Measurements from ENCODE around the gene TMEM89. TPM values are rescaled to one million over a fixed set of nuclear protein-coding genes. Genes with fewer than 3 reads are reported as not detected.

TMEM89 gene, protein sequence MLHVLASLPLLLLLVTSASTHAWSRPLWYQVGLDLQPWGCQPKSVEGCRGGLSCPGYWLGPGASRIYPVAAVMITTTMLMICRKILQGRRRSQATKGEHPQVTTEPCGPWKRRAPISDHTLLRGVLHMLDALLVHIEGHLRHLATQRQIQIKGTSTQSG
- not detected in 2 replicates for total RNA-seq

DNA sequence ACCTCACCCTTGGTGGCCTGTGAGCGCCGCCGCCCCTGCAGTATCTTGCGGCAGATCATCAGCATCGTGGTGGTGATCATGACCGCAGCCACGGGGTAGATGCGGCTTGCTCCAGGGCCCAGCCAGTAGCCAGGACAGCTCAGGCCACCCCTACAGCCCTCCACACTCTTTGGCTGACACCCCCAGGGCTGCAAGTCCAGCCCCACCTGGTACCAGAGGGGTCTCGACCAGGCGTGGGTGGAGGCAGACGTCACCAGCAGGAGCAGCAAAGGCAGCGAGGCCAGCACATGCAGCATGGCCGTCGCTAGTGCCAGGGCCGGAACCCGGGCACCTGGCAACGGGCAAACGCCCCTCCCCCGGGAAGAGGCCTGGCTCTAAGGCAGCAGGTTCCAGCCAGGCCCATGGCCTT, at the start of gene TMEM89:
TMEM89 (minus strand) TSS at position 309 of the 409 bp plus-strand sequence; CDS start at position 296, 13 bp downstream.

DNA sequence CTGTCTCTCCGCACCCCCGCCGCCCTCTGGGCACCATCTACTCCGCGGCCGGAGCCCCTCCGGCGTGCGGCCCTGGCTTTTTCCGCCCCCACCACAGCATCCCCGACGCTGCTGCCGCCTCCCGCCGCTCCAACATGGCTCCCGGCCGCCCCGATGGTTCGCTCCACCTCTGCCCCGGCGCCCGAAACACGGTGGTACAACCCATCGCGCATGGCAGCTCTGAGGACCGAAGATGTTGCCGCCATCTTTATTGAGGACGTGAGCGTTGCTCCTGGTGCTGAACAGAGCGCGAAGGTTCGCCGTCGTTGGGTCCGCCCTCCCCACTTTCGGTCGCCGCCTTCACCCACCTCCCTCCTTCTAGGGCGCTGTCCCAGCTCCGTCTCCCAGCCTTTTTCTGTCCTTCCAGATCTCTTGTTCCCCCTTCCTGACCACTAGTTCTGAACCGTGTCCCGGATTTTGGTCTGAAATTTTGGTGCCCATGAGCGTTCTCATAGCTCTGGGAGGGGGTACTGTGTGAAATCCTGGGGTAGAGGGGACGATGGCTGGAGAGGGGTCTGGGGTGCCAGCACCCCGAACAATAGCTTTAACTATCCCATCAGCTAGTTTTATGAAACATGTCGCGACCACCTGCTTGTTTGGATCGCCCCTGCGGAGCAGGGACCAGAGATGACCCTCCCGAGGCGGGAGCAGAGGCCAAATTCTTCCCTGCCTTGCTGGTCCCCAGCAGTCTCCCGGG, 41.4 kb upstream of the TMEM89 start, which contains the start of gene CELSR3:
CELSR3 (minus strand) TSS at position 134 of the 736 bp plus-strand sequence. CDS start 252 bp downstream, outside the sequence.

DNA sequence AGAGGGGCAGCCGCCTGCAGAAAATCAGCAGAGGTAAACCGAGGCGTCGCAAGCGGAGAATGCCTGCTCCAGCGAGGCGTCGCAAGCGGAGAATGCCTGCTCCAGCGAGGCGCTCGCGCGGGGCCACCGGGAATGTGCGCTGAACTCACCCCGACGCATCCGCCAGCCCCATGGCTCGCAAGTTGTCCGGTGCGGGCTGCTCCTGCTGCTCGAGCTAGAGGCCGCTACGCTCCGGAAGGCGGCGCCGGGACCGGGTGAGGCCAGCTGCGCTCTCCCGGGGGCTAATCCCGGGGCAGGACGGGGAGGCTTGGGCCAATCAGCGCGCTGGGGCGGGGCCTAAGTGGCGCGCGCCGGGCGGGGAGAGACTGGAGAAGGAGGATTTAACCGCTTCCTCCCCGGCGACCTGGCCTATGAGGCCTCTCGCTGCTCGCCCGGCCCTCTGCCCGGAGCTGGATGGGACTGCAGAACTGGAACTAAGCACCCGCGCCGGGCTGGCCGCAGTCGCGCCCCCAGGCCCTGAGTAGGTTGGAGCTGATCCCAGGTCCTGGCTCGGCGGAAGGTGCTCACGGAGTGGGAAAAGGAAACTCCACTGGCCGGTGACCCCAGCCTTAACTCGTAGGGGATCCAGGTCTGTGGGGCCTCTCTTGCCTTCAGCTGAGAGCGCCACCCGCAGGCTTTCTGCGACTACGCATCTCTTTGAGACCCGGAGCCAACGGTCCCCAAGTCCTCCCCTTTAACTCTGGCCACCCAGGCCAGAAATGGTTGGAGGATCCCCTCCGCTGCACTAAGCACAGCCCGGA, 13.9 kb upstream of the TMEM89 start, which contains the start of gene SLC26A6:
SLC26A6 (minus strand) TSS at position 240 of the 800 bp plus-strand sequence; CDS start at position 172, 68 bp downstream.

DNA sequence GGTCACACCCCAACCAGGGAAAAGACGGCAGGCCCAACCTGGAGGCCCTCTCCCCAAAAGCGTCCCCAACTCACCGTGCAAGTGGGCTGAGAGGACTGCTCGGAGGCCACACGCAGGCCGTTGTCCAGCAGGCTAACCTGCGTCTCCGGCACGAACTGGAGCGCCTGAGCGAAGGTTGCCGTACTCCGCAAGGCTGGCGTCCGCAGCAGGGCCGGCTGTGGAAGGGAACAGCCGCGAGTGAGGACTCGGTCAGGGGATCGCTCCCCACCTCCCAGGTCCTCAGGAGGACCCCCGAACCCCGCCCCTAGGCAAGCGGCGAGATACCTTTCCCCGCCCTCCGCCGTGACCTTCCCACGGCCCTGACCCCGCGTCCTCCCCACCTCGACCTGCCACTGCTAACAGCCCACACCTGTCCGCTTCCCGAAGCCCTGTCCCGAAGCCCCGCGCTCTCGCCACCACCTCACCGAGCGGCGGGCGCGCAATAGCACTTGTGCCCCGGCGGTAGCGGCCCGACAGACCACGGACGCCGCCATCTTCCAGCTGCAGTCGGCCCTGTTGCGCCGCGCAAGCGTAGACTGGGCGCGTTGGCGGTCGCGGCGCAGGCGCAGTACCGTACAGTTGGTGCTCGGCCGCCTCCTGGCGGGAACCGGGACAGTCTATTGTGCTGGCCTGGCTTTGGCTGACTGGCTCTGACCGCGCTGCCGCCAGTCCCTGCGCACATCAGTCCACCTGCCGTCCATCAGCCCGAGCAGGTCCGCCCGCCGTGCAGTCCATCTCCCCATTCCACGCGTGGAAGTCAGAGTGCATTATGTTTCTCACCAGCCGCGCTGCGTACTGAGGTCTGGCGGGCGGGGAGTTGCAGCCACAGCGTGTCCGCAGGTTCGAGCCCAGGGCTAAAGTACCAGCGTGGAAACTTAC, 12.2 kb downstream of the TMEM89 start, which contains the start of gene UQCRC1:
UQCRC1 (minus strand) TSS at position 559 of the 918 bp plus-strand sequence; CDS start at position 533, 26 bp downstream.

DNA sequence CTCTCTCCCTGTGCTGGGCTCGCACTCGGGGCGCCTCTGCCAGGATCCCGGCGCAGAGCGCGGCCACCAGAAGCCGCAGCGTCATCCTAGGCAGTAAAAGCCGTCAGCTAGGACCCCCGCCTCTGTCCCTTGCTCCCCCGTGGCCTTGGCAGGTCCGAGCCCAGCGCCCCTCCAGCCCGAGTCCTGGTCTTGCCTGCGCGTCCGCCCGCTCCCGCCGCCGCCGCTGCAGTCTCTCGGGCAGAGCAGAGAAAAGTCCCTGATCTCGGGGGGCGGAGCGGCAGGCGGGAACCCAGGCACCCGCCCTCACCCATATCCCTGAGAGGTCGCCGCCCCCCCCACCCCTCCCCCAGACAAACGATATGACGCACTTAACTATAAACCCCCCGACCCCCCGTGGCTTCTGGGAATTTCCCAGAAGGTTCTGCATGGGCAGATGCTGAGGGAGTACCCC, 26.5 kb downstream of the TMEM89 start, which contains the start of gene COL7A1:
COL7A1 (minus strand) TSS at position 255 of the 451 bp plus-strand sequence; CDS start at position 85, 170 bp downstream.

Other genes with a start within 250 kb of the TMEM89 start
- 0.12 and 0.32 TPM in 2 replicates for gene FBXW12, start 249.6 kb downstream of the TMEM89 start, total RNA-seq
- 15.4 and 21.1 TPM in 2 replicates for gene PLXNB1, start 191.7 kb downstream of the TMEM89 start, total RNA-seq
- 8.0 and 10.6 TPM in 2 replicates for gene CCDC51, start 181.7 kb downstream of the TMEM89 start, total RNA-seq
- 59.2 and 74.0 TPM in 2 replicates for gene TMA7, start 181.5 kb downstream of the TMEM89 start, total RNA-seq
- gene ATRIP, start 175.0 kb downstream of the TMEM89 start, total RNA-seq = 4.1 and 4.7 TPM in 2 replicates
- gene SHISA5, start 117.6 kb downstream of the TMEM89 start, total RNA-seq = 116 TPM in 2 replicates
- 12.8 and 15.7 TPM in 2 replicates for gene PFKFB4, start 65.0 kb downstream of the TMEM89 start, total RNA-seq
- 2.6 and 2.9 TPM in 2 replicates for gene UCN2, start 58.0 kb downstream of the TMEM89 start, total RNA-seq
- gene COL7A1, start 26.4 kb downstream of the TMEM89 start, total RNA-seq = 57.8 and 66.9 TPM in 2 replicates
- gene UQCRC1, start 12.1 kb downstream of the TMEM89 start, total RNA-seq = 311 and 364 TPM in 2 replicates
- 25.3 and 35.4 TPM in 2 replicates for gene SLC26A6, start 13.7 kb upstream of the TMEM89 start, total RNA-seq
- gene CELSR3, start 41.1 kb upstream of the TMEM89 start, total RNA-seq = 1.3 and 1.6 TPM in 2 replicates
- gene NCKIPSD, start 64.1 kb upstream of the TMEM89 start, total RNA-seq = 20.2 and 21.1 TPM in 2 replicates
- gene IP6K2, start 95.5 kb upstream of the TMEM89 start, total RNA-seq = 38.5 and 43.7 TPM in 2 replicates
- 36.8 and 43.3 TPM in 2 replicates for gene PRKAR2A, start 226.1 kb upstream of the TMEM89 start, total RNA-seq

Measured in hair follicle dermal papilla cell (primary cell).